Left lung (tissue), 10 donors: Measurements from ENCODE around the gene TNIK. TPM values are rescaled to one million over a fixed set of nuclear protein-coding genes. Genes with fewer than 3 reads are reported as not detected.
A peak's percentile ranks its signal among the peaks of the same experiment; 100 is the strongest.

ENCODE experiments used
- ATAC-seq: fragments of 200-7000 bp; cut with Tn5 transposase; one replicate; pipeline ENCODE4 v1.9.1; 2020; ENCODE audit warnings: moderate library complexity
- DNase-seq, 4 donors: peaks; one replicate each; pipeline ENCODE4 v3.0.0-alpha.2; 2013 to 2020
- H3K27ac ChIP-seq, 2 donors: fragments of 200-600 bp; sonication (generic) in 1 of 2; one replicate each; pipeline versions ENCODE4 v1.5.0 to v1.8.0; 2020 to 2021
- H3K27me3 ChIP-seq, 2 donors: fragments of 200-600 bp; sonication (generic) in 1 of 2; one replicate each; pipeline versions ENCODE4 v1.5.0 to v1.8.0; 2020 to 2021
- H3K36me3 ChIP-seq, 2 donors: fragments of 200-600 bp; sonication (generic) in 1 of 2; one replicate each; pipeline versions ENCODE4 v1.5.0 to v1.8.0; 2020 to 2021
- H3K4me1 ChIP-seq, 2 donors: fragments of 200-600 bp; one replicate each; pipeline ENCODE4 v1.8.0; 2021
- H3K4me3 ChIP-seq, 2 donors: fragments of 200-600 bp; sonication (generic) in 1 of 2; one replicate each; pipeline versions ENCODE4 v1.5.0 to v1.8.0; 2020 to 2021; ENCODE audit warnings: mild to moderate bottlenecking in 1 of 2
- H3K9me3 ChIP-seq, 2 donors: fragments of 200-600 bp; sonication (generic) in 1 of 2; one replicate each; pipeline versions ENCODE4 v1.5.0 to v1.8.0; 2020 to 2021
- CTCF ChIP-seq, 2 donors: fragments of 200-600 bp; sonication (generic) in 1 of 2; IDR thresholded peaks; one replicate each; pipeline versions ENCODE4 v1.5.0 to v1.8.0; 2021; ENCODE audit warnings: antibody characterized with exemption in 2 of 2
- intact Hi-C, 2 donors: fragments of 100-400 bp; cut with DNase I; formaldehyde crosslinking; loops; one replicate each; pipeline versions ENCODE4 v1.11.2 to v1.14.2; 2022
- polyA plus RNA-seq, 6 donors: library from polyadenylated mRNA; unstranded; fragments of 120-200 nt; gene quantifications; one replicate each; pipeline ENCODE4 v1.2.1, GENCODE V29; 2013; ENCODE audit not compliant: insufficient read length in 6 of 6
- total RNA-seq, 2 donors: library from RNA; stranded (reverse); fragmentation: NEBNext Ultra II Directional; extraction: Animal tissue kit (Norgen Biotek cat#: 25700); gene quantifications; one replicate each; pipeline ENCODE4 v1.2.1, GENCODE V29; 2021
- donor health status: DM: no; HTN: yes; CAD: no.
- donor health status: DM: no; HTN: no; CAD: no.

The TNIK gene
- total and polyA plus RNA-seq, 8 donors, result 14.8 to 42.0 (median 17.4) TPM

GRCh38 chr3:171380711-171381425 lies 79.3 kb downstream of the TNIK start:
- intact Hi-C loops, result no loop called here
- Histone ChIP-seq H3K27ac (no peak overlapping the region), H3K4me3 (no peak overlapping the region), H3K27me3 (no peaks in the 10 kb centered on the region), H3K9me3 (no peaks in the 10 kb centered on the region), H3K4me1 (peaks cover 11 to 12% of the 10 kb centered on the region in 2 donors), H3K36me3 (no peaks in the 10 kb centered on the region)
- no peak for ATAC-seq
- no peak for TF ChIP-seq CTCF (IDR thresholded peaks at IDR 0.05)
- peak in 2 of 4 donors; percentile 50 to 58 for DNase-seq

GRCh38 chr3:171379961-171380483 lies 80.2 kb downstream of the TNIK start:
- intact Hi-C loops, result no loop called here
- Histone ChIP-seq H3K27ac (no peak overlapping the region), H3K27me3 (no peaks in the 10 kb centered on the region), H3K4me3 (no peak overlapping the region), H3K36me3 (no peaks in the 10 kb centered on the region), H3K4me1 (peaks cover 11 to 20% of the 10 kb centered on the region in 2 donors), H3K9me3 (no peaks in the 10 kb centered on the region)
- no peak for ATAC-seq
- DNase-seq, result peak in 1 of 4 donors; percentile 40
- no peak for TF ChIP-seq CTCF (IDR thresholded peaks at IDR 0.05)

- Histone ChIP-seq H3K27me3 (no peaks in the 10 kb centered on the region), H3K4me3 (no peak overlapping the region), H3K4me1 (peaks cover 14 to 27% of the 10 kb centered on the region in 2 donors), H3K36me3 (no peaks in the 10 kb centered on the region), H3K27ac (no peak overlapping the region), H3K9me3 (no peaks in the 10 kb centered on the region)
- intact Hi-C loops, result no loop called here
- DNase-seq (no peak), ATAC-seq (no peak)
- no peak for TF ChIP-seq CTCF (IDR thresholded peaks at IDR 0.05)
Observed at GRCh38 chr3:171379281-171379680, 80.9 kb downstream of the TNIK start.

GRCh38 chr3:171378586-171378985 lies 81.6 kb downstream of the TNIK start:
- intact Hi-C loops, result no loop called here
- Histone ChIP-seq H3K27me3 (no peaks in the 10 kb centered on the region), H3K4me3 (no peak overlapping the region), H3K4me1 (peaks cover 17 to 34% of the 10 kb centered on the region in 2 donors), H3K9me3 (no peaks in the 10 kb centered on the region), H3K27ac (no peak overlapping the region), H3K36me3 (no peaks in the 10 kb centered on the region)
- ATAC-seq, result no peak
- DNase-seq, result no peak
- TF ChIP-seq CTCF (IDR thresholded peaks at IDR 0.05), result no peak

- Histone ChIP-seq H3K36me3 (no peaks in the 10 kb centered on the region), H3K27ac (no peak overlapping the region), H3K4me3 (no peak overlapping the region), H3K27me3 (no peaks in the 10 kb centered on the region), H3K9me3 (no peaks in the 10 kb centered on the region), H3K4me1 (peaks cover 15 to 34% of the 10 kb centered on the region in 2 donors)
- no peak for TF ChIP-seq CTCF (IDR thresholded peaks at IDR 0.05)
- no peak for ATAC-seq
- no peak for DNase-seq
- intact Hi-C loops, result no loop called here
Observed at GRCh38 chr3:171377859-171378258, 82.3 kb downstream of the TNIK start.
